SK-N-SH (cell line): ENCODE data around the gene MYO1C. TPM values are rescaled to one million over a fixed set of nuclear protein-coding genes. Genes with fewer than 3 reads are reported as not detected.

Source experiments
- CTCF ChIA-PET: fragments of 300-600, 350-600 bp; formaldehyde crosslinking; extraction: SDS; loops from one replicate; lab custom pipeline; 2021; lab: Yijun Ruan, JAX
- POLR2A ChIA-PET: fragments of 350-600 bp; sonication (Branson Sonifier 250); formaldehyde crosslinking; extraction: SDS; loops from one replicate; lab custom pipeline; 2020; ENCODE audit warnings: antibody characterized with exemption, inconsistent platforms; lab: Yijun Ruan, JAX
- DNase-seq: peaks from one replicate; pipeline ENCODE4 v3.0.0; 2012
- H2AFZ ChIP-seq: fragments of 200-600 bp; sonication (generic); 2 replicates; pipeline ENCODE4 v1.8.1; 2016; ENCODE audit warnings: antibody characterized with exemption, mild to moderate bottlenecking, low read depth
- H3F3A ChIP-seq: fragments of 200-600 bp; sonication (generic); replicated peaks from 2 replicates; pipeline ENCODE3; 2016; ENCODE audit warnings: antibody characterized with exemption, mild to moderate bottlenecking; ENCODE audit not compliant: insufficient read depth
- H3K27ac ChIP-seq, 2 experiments: fragments of 200-500 bp in 1 of 2; fragments of 200-600 bp in 1 of 2; sonication (Bioruptor generic) in 1 of 2; sonication (generic), shearing (Covaris generic) in 1 of 2; 2 replicates each; pipeline versions ENCODE4 v1.5.1 to v1.6.1; 2014 to 2016; ENCODE audit warnings: low read depth in 2 of 2, inconsistent platforms in 1 of 2, low read length in 1 of 2, mild to moderate bottlenecking in 1 of 2, mixed read lengths in 1 of 2
- H3K27me3 ChIP-seq: fragments of 200-600 bp; sonication (generic), shearing (Covaris generic); 2 replicates; pipeline ENCODE4 v1.6.1; 2016; ENCODE audit warnings: mixed run types; ENCODE audit not compliant: insufficient read depth
- H3K36me3 ChIP-seq, 2 experiments: fragments of 200-500 bp in 1 of 2; fragments of 200-600 bp in 1 of 2; sonication (Bioruptor generic) in 1 of 2; sonication (generic) in 1 of 2; replicated peaks in 1 of 2; 2 replicates each; pipeline versions ENCODE3 to v1.5.1; 2014 to 2016; ENCODE audit warnings: low read length in 1 of 2, mild to moderate bottlenecking in 1 of 2; ENCODE audit not compliant: insufficient read depth in 2 of 2, control insufficient read depth in 1 of 2
- H3K4me1 ChIP-seq, 2 experiments: fragments of 200-500 bp in 1 of 2; fragments of 200-600 bp in 1 of 2; sonication (Bioruptor generic) in 1 of 2; sonication (generic), shearing (Covaris generic) in 1 of 2; 2 replicates each; pipeline versions ENCODE4 v1.5.1 to v1.6.1; 2014 to 2016; ENCODE audit warnings: low read depth in 1 of 2, low read length in 1 of 2, mixed run types in 1 of 2; ENCODE audit not compliant: insufficient read depth in 2 of 2, control insufficient read depth in 1 of 2
- H3K4me2 ChIP-seq: fragments of 200-600 bp; sonication (generic), shearing (Covaris generic); 2 replicates; pipeline ENCODE4 v1.6.1; 2017; ENCODE audit warnings: mixed run types
- H3K4me3 ChIP-seq, 2 experiments: fragments of 200-500 bp in 1 of 2; fragments of 200-600 bp in 1 of 2; sonication (Bioruptor generic) in 1 of 2; sonication (generic), shearing (Covaris generic) in 1 of 2; 2 replicates each; pipeline versions ENCODE4 v1.5.1 to v1.8.1; 2014 to 2016; ENCODE audit warnings: low read depth in 2 of 2, inconsistent platforms in 1 of 2, low read length in 1 of 2, mild to moderate bottlenecking in 1 of 2, mixed read lengths in 1 of 2, moderate library complexity in 1 of 2
- H3K79me2 ChIP-seq: fragments of 200-600 bp; sonication (generic); 2 replicates; pipeline ENCODE4 v1.8.1; 2017; ENCODE audit warnings: mild to moderate bottlenecking; ENCODE audit not compliant: insufficient read depth
- H3K9ac ChIP-seq: fragments of 200-600 bp; sonication (generic); 2 replicates; pipeline ENCODE4 v1.6.1; 2017; ENCODE audit warnings: mixed run types
- H3K9me2 ChIP-seq: fragments of 200-600 bp; sonication (generic); 2 replicates; pipeline ENCODE4 v1.6.1; 2017; ENCODE audit warnings: mixed run types
- H3K9me3 ChIP-seq: fragments of 200-600 bp; sonication (generic); 2 replicates; pipeline ENCODE4 v1.6.1; 2017; ENCODE audit warnings: mixed run types, mild to moderate bottlenecking, moderate library complexity
- H4K20me1 ChIP-seq: fragments of 200-600 bp; sonication (generic); 2 replicates; pipeline ENCODE4 v1.6.1; 2017; ENCODE audit warnings: mild to moderate bottlenecking, mixed run types; ENCODE audit not compliant: insufficient read depth
- EP300 ChIP-seq, 2 experiments: IDR thresholded peaks; 2 replicates each; pipeline versions ENCODE4 v1.4.0 to v1.6.1; 2012; ENCODE audit warnings: borderline replicate concordance in 1 of 2, low read depth in 1 of 2, low read length in 1 of 2
- FOXJ3 ChIP-seq: sonication (generic); formaldehyde crosslinking; IDR thresholded peaks from 2 replicates; pipeline ENCODE4 v1.5.1; 2020; ENCODE audit warnings: mild to moderate bottlenecking, missing genetic modification reagents
- MAX ChIP-seq: IDR thresholded peaks from 2 replicates; pipeline ENCODE4 v1.4.0; 2012; ENCODE audit warnings: low read depth
- MEF2A ChIP-seq: IDR thresholded peaks from 2 replicates; pipeline ENCODE4 v1.4.0; 2012; ENCODE audit warnings: low read depth, borderline replicate concordance
- NFIC ChIP-seq: IDR thresholded peaks from 2 replicates; pipeline ENCODE4 v1.4.0; 2012; ENCODE audit warnings: borderline replicate concordance
- POLR2AphosphoS5 ChIP-seq: IDR thresholded peaks from 2 replicates; pipeline ENCODE4 v1.6.1; 2012; ENCODE audit warnings: low read depth, low read length
- RCOR1 ChIP-seq: fragments of 150-350 bp; IDR thresholded peaks from 2 replicates; pipeline ENCODE4 v1.6.1; 2017; ENCODE audit warnings: antibody characterized with exemption, low read length
- RFX5 ChIP-seq: IDR thresholded peaks from 2 replicates; pipeline ENCODE4 v1.6.1; 2012; ENCODE audit warnings: mild to moderate bottlenecking, improper control_type of control experiment, low read length
- RXRA ChIP-seq: IDR thresholded peaks from 2 replicates; pipeline ENCODE4 v1.4.0; 2012; ENCODE audit warnings: low read depth, mild to moderate bottlenecking, borderline replicate concordance
- SMC3 ChIP-seq: IDR thresholded peaks from 2 replicates; pipeline ENCODE4 v1.6.1; 2012; ENCODE audit warnings: low read depth, low read length, improper control_type of control experiment
- TAF1 ChIP-seq: IDR thresholded peaks from 2 replicates; pipeline ENCODE4 v1.6.1; 2012; ENCODE audit warnings: low read depth, mild to moderate bottlenecking, low read length, moderate library complexity, borderline replicate concordance
- TCF12 ChIP-seq: IDR thresholded peaks from 2 replicates; pipeline ENCODE4 v1.4.0; 2012
- USF1 ChIP-seq: IDR thresholded peaks from 2 replicates; pipeline ENCODE4 v1.4.0; 2012; ENCODE audit warnings: low read depth, borderline replicate concordance
- WGBS: methylation state at CpG from one replicate; pipeline ENCODE4 v1.1.6; 2017; ENCODE audit warnings: low lambda C conversion rate; 5-methylcytosine and 5-hydroxymethylcytosine counted together
- polyA plus RNA-seq, 3 experiments: library from polyadenylated mRNA; depleted of rRNA; stranded (reverse); fragments of >200 nt; gene quantifications; 2 replicates each; pipeline ENCODE4 v1.2.3, GENCODE V29; 2012
- TF ChIP-seq, protein P1 (sequence below): IDR thresholded peaks from 2 replicates; pipeline ENCODE4 v1.4.0; 2012; ENCODE audit warnings: low read depth, borderline replicate concordance
- TF ChIP-seq, protein P2 (sequence below): fragments of 200-600 bp; sonication (generic); IDR thresholded peaks from 2 replicates; pipeline ENCODE4 v1.6.1; 2017; ENCODE audit warnings: antibody characterized with exemption, mild to moderate bottlenecking, moderate library complexity
- TF ChIP-seq, protein P3 (sequence below): fragments of 150-350 bp; IDR thresholded peaks from 2 replicates; pipeline ENCODE4 v1.6.1; 2017; ENCODE audit warnings: antibody characterized with exemption, low read length, low read depth, borderline replicate concordance

The MYO1C gene
- polyA plus RNA-seq, 1 of the 3 experiments (the other 2 are of a cell fraction) = 102 TPM

DNA sequence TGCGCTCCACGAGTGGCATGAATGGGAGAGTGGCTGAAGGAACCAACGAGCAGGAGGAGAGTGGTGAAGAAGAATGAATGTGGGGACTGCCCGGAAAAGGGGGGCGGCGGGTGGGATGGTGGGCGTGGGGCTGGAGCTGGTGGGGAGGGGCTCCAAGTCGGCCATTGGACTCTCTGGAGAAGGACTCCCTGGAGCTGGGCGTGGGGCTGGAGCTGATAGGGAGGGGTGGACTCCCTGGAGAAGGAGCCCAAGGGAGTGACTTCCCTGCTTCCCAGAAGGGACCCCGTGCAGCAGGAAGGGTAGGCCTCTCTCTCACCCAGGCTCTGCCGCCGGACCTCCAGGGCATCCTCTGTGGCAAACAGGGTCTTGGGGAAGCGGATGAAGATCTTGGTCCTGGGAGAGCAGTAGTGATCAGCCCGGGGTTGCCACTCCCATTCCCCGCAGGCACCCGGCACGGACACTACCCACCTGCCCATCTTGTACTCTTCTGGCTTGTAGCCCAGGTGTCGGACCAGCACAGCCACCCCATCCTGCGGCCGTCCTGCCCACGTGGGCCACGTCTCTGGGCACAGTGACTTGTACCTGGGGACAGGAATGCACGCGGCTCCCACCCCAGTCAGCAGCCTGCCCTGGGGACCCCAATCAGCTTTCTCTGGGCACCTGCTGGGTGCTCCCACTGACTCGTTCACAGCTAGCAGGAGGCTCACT, 21.6 kb downstream of the MYO1C start:
- Histone ChIP-seq H3K79me2 (no peaks in the 10 kb centered on the region; the same call in 1 of the 2 replicates), H3K9me2 (no peaks in the 10 kb centered on the region), H3F3A (no peaks in the 10 kb centered on the region), H3K9ac (no peak overlapping the region), H3K4me2 (no peak overlapping the region), H4K20me1 (no peaks in the 10 kb centered on the region), H3K27me3 (no peaks in the 10 kb centered on the region), H2AFZ (no peak overlapping the region), H3K36me3 (peaks cover 24 to 42% of the 10 kb centered on the region in 2 experiments), H3K27ac (no peak overlapping the region), H3K9me3 (no peaks in the 10 kb centered on the region), H3K4me3 (no peak overlapping the region), H3K4me1 (no peaks in the 10 kb centered on the region)
- no peak for DNase-seq
- POLR2A ChIA-PET = no interaction called here
- TF ChIP-seq TAF1 (no peak), TCF12 (no peak), RCOR1 (no peak), FOXJ3 (CRISPR knock-in tag) (no peak), SMC3 (no peak)
- TF ChIP-seq, protein P1, sequence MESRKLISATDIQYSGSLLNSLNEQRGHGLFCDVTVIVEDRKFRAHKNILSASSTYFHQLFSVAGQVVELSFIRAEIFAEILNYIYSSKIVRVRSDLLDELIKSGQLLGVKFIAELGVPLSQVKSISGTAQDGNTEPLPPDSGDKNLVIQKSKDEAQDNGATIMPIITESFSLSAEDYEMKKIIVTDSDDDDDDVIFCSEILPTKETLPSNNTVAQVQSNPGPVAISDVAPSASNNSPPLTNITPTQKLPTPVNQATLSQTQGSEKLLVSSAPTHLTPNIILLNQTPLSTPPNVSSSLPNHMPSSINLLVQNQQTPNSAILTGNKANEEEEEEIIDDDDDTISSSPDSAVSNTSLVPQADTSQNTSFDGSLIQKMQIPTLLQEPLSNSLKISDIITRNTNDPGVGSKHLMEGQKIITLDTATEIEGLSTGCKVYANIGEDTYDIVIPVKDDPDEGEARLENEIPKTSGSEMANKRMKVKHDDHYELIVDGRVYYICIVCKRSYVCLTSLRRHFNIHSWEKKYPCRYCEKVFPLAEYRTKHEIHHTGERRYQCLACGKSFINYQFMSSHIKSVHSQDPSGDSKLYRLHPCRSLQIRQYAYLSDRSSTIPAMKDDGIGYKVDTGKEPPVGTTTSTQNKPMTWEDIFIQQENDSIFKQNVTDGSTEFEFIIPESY = no peak
- TF ChIP-seq, protein P2, sequence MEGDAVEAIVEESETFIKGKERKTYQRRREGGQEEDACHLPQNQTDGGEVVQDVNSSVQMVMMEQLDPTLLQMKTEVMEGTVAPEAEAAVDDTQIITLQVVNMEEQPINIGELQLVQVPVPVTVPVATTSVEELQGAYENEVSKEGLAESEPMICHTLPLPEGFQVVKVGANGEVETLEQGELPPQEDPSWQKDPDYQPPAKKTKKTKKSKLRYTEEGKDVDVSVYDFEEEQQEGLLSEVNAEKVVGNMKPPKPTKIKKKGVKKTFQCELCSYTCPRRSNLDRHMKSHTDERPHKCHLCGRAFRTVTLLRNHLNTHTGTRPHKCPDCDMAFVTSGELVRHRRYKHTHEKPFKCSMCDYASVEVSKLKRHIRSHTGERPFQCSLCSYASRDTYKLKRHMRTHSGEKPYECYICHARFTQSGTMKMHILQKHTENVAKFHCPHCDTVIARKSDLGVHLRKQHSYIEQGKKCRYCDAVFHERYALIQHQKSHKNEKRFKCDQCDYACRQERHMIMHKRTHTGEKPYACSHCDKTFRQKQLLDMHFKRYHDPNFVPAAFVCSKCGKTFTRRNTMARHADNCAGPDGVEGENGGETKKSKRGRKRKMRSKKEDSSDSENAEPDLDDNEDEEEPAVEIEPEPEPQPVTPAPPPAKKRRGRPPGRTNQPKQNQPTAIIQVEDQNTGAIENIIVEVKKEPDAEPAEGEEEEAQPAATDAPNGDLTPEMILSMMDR = no peak
- CTCF ChIA-PET = no interaction called here
- WGBS = 92% methylated on average over 24 of the region's 25 CpGs

- no peaks in the 10 kb centered on the region for H3K9me3 ChIP-seq
- no peaks in the 10 kb centered on the region for H3K4me1 ChIP-seq
- H3K9ac ChIP-seq = no peak overlapping the region
- 94% methylated on average over 28 of the region's 33 CpGs for WGBS
- no peaks in the 10 kb centered on the region for H3K27me3 ChIP-seq
- H3K79me2 ChIP-seq = no peaks in the 10 kb centered on the region; the same call in 1 of the 2 replicates
- POLR2A ChIA-PET = no interaction called here
- H3K27ac ChIP-seq = no peak overlapping the region
- DNase-seq = no peak
- peaks cover 17 to 36% of the 10 kb centered on the region in 2 experiments for H3K36me3 ChIP-seq
- H3K9me2 ChIP-seq = no peaks in the 10 kb centered on the region
- CTCF ChIA-PET = interaction anchor here (1.3 kb wide), 1 partner anchor 105 kb away, joined by 3 read pairs; no protein-coding TSS in a partner anchor
- H3K4me3 ChIP-seq = no peak overlapping the region
- H4K20me1 ChIP-seq = no peaks in the 10 kb centered on the region
- no peak overlapping the region for H2AFZ ChIP-seq
- no peak for TF ChIP-seq MEF2A
- no peak for TF ChIP-seq MAX
- TF ChIP-seq NFIC = no peak
- TF ChIP-seq, protein P3, sequence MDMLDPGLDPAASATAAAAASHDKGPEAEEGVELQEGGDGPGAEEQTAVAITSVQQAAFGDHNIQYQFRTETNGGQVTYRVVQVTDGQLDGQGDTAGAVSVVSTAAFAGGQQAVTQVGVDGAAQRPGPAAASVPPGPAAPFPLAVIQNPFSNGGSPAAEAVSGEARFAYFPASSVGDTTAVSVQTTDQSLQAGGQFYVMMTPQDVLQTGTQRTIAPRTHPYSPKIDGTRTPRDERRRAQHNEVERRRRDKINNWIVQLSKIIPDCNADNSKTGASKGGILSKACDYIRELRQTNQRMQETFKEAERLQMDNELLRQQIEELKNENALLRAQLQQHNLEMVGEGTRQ = no peak
- TF ChIP-seq POLR2AphosphoS5 = no peak
- no peak for TF ChIP-seq RFX5
- no peak for TF ChIP-seq TAF1
- TF ChIP-seq USF1 = no peak
- TF ChIP-seq EP300 (IDR thresholded peaks at IDR 0.05; ENCODE audit: borderline replicate concordance in 1 of 2, low read depth in 1 of 2, low read length in 1 of 2) = no peak
- no peak for TF ChIP-seq RXRA
- H3K4me2 ChIP-seq = no peak overlapping the region
- H3F3A ChIP-seq = no peaks in the 10 kb centered on the region
Observed at GRCh38 chr17:1470071-1470754, 22.3 kb downstream of the MYO1C start.
